NCI-H1417 (cell line): ENCODE results near the gene PDK3.

ENCODE experiments used
- DNase-seq, 3 experiments: peaks; one replicate each; lab custom pipeline; 2025; lab: John Stamatoyannopoulos, UW

Gene PDK3

DNA sequence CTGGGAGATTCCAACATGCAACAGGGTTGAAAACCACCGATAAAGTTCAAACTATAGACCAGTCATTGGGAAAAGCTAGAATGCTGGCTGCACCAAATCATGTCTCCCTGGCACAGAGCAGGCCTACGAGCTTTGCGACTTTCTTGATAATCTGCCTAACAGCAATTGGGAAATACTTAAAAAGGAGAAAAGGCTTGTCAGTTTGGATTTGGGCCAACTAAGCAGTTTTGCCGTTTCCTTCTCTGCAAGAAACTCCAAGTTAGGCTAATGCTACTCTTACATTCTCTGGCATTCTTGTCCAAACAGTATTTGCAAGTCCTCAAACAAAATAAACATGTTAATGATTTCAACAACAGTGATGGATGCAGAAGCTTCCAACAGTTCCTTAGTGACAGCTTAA, 87.9 kb downstream of the PDK3 start:
- DNase-seq, result no peak

DNA sequence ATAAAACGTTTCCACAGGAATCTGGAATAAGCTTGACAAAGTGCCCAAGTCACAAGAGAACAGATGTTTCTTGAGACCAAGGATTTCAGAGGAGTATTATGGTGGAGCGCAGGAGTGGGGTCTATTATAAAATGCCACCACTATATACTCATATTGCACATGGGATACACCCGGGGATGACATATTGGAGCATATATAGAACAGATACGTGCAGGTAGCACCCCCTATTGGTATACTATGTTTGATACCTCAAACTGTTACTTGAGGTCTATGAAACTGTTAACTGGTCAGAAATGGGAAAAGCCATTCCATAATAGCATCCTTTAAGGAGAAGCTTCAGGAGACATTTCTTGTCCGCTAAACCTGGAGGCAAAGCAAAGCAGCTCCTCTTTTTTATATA, 96.0 kb downstream of the PDK3 start:
- DNase-seq, result peak in 1 of 3 experiments; percentile 20

DNA sequence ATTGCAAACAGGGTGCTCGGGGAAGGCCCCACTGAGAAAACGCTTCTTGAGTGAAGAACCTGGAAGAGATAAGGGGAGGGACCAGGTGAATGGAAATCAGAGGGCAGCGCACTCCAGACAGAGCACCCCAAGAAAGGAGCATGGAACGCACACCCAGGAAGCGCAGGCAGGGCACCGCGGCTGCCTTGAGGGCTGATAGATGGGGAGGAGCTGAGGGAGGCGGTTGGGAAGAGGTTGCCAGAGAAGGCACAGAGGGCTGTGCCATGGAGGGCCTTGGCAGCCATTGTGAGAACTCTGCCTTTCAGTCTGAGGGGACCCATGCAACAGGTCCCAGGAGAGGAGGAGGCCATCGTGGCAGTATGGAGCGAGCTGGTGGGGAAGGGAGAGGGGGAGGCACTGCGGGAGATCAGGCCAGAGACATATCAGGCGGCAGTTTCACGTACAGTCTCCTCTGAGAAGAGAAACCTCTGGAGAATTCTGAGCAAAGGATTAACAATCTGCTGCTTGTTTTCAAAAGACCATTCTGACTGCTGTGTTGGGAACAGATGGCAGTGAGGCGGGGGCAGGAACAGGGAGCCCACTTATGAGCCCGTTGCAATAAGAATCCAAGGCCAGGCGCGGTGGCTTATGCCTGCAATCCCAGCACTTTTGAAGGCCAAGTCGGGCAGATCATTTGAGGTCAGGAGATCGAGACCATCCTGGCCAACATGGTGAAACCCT, 98.4 kb downstream of the PDK3 start:
- DNase-seq, result no peak

DNA sequence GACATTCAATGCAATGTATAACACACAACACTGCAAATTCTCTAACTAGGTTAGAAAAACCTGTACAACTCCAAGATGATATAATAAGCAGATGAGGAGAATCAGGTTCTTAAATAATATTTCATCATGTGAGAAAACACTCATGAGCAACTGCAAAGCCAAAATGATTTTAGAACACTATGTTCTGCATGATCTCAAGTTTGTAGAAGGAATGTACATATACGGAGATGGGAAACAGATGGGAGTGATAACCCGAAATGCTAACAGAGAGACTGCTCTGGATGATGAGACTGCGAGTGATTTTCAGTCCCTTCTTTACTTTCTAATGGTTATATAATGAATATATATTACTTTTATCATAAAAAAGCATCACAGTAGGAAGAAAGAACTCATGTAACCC, 101.2 kb downstream of the PDK3 start:
- no peak for DNase-seq

DNA sequence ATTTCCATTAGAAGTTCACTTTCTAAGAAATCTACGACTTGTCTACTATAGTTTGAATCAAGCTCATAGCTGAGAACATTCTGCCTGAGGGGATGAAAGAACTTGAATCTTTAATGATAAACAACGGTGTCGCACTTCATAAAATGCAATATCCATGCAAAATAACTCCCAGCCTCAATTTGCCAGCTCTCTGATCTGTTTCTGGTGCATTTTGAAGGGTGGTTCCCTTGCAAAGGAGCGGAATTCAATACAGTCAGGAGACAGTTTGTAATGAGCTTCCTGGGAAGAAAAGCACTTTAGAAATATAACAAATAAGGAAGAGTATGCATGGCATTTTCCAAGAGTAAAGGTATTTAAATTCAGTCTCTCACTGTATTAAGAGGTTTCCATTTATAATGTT, 102.1 kb downstream of the PDK3 start:
- no peak for DNase-seq

DNA sequence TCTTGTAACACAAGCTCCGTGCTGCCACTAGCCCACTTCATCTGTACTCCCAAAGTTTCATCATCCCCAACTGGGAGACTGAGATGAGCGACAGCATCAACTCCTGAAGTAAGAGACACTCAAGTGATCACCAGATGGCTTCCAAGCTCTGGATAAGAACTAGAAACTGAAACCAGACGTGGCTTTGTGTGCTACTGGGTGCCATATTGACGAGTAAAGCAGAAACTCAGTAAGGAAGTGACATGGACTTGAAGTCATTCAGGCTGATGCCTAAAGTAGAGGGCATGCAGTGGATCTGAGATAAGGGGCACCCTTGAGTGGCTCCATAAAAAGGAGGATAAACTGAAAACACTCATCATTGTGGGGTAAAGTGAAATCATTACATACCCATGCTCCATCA, 109.7 kb downstream of the PDK3 start:
- no peak for DNase-seq

DNA sequence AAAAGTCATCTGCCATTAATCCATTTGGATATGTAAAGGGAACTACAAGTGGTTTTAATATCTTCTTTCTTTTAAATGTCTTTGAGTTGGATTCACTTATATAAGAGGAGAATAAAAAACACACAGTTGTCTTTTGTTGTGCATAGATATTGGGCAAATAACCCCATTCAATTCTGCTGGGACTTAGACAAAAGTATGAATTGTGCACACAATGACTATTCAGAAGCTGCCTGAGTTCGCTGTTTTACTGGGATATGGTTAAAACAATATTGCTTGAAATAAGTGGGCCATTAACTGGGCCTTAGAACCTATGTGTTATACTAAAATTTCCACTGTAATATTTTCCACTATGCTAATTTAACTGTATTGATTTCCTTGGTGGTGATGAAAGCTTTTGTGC, 110.4 kb downstream of the PDK3 start:
- DNase-seq, result no peak

DNA sequence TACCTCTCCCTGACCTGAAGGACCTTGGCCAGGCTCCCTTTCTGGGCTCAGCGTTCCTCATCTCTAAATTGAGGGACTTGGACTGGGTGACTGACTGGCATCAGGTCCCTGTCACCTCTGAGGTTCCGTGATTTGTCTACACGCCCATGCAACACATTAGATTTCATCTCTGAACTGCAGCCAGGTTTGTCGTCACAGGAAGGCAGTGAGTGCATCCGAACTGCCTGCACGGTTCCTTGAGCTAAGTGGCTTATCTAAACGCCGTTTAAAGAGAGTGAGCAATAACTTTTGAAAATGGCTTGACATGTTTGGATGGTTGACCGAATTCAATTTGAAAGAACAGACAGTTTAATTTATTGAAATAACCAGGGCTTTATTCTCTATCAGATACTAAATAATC, 112.0 kb downstream of the PDK3 start:
- no peak for DNase-seq
